GM18502 (cell line): ENCODE data around the gene NPEPL1.
"Not testable (repeated sequence)": the region's sequence is repeated elsewhere in the genome, so short reads cannot be mapped to it uniquely, and the experiment has no call there.

ENCODE experiments used
- ATAC-seq: cut with Tn5 transposase; IDR thresholded peaks from one replicate; pipeline ENCODE4 v1.9.1; 2021; ENCODE audit warnings: mild to moderate bottlenecking; ENCODE audit not compliant: unreplicated experiment, poor library complexity

Gene NPEPL1

DNA sequence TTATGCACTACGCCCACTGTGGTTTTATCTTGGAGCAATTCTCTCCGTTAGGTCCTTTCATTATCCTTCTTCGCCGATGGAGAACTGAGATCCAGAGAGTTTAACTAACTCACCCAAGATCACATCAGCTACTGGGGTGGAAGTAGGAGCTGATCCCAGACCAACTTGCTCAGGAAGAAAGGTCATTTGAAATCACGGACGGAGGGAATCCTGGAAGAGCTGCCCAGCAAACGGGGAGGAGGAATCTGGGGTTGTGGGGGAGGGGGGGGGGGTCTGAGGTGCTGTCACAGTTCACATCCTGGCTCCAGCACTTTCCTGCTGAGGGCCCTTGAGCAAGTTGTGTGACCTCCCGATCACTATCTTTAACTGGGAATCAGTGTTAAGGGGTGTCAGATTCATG is 62.0 kb downstream of the NPEPL1 start:
- ATAC-seq: no peak

DNA sequence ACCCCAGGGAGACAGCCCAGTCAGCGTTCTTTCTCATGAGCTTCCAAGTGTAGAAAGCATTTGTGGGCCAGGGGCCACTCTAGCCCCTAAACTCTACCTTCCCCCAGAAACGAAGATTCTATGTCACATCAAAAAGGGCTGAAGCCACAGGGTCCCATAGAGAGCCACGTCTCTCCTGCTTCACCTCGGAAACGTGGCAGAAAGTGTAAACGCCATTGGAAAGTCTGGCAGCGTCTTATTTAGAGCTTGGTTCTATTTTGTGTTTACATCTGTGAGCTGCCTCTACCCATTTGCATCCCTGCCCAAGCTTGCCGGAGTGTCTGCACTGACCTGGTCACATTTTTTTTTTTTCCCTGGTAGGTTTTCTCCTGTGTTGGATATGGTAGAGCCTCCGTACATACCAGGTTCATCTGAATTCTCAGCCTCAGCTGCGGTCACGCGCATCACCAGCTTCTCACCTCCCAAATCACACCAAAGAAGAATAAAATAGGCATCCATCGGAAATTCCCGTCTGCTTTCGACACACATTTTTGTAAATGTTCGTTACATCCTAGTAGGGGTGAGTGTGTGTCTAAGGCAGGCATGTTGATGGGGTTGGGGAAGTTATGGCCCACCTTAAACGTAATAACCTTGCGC is 62.6 kb downstream of the NPEPL1 start:
- no peak for ATAC-seq

DNA sequence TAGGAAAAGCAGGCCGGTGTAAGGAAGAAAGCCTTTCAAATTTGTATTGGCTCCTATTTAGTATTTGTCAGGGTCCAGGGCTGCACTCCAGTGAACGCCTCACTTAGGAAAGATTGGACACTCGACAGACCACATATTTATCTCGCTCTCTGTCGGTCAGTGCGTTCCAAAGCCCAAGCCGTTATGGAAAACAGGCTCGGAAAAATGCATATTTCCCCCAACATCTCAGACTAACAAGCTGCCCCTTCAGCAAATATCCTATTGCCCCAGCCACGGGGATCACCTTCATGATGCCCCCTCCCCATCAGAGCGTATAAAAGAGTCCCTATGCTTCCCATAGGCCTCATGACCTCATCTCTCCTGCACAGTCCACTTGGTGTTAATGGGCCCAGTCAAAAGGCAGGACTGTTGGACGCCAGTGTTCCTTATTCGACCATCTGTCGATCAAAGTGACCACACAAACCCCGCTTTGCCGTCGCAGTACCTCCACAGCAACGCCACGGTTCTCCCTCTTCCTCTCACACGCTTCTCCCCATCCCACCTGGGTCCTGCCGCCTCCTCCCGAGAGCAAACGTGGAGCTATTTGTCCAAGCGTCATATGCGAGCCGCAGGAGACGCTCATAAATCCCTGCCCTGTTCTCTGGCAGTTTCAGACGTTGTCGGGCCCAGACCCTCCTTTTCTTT is 63.3 kb downstream of the NPEPL1 start:
- no peak for ATAC-seq

GRCh38 chr20:58756450-58756775 is 63.8 kb downstream of the NPEPL1 start:
- no peak for ATAC-seq

- ATAC-seq: not testable (repeated sequence)
These were observed 65.0 kb downstream of the NPEPL1 start for GRCh38 chr20:58757647-58758046.

GRCh38 chr20:58759947-58760346 is 67.3 kb downstream of the NPEPL1 start:
- ATAC-seq: no peak

GRCh38 chr20:58760856-58761255 is 68.3 kb downstream of the NPEPL1 start:
- no peak for ATAC-seq

- no peak for ATAC-seq
These were observed 69.5 kb downstream of the NPEPL1 start for GRCh38 chr20:58762120-58762519.

DNA sequence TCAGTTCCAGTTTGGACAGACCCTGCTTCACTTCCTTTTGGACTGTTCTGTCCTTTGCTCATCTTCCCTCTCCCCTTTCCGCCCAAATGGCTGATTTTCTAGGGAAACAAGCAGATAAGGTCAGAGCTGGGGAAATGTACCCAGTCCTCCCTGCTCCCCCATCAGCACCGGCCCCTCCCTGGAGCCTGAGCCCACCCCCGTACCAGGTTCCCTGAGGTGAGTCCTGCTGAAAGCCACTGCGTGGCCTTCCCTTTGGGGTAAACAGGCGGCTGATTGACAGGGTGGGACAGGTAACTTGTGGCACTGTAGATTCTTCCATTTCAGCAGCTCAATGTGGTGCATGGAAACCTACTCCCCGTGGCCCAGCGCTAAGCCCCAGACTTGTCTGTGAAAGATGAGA is 70.5 kb downstream of the NPEPL1 start:
- no peak for ATAC-seq
